HCT116 (cell line): ENCODE data around the gene RNF25. TPM values are rescaled to one million over a fixed set of nuclear protein-coding genes. Genes with fewer than 3 reads are reported as not detected.

ENCODE experiments used
- ATAC-seq: fragments of 200-7000 bp; cut with Tn5 transposase; 2 replicates; pipeline ENCODE4 v1.9.1; 2020; ENCODE audit warnings: mild to moderate bottlenecking, moderate library complexity
- BruUV-seq: library from RNA; stranded (reverse); fragments of 400-500 nt; replicated peaks from 2 replicates; lab custom pipeline; 2021; lab: Mats Ljungman, UMichigan
- CTCF ChIA-PET: fragments of 300-600 bp; sonication (Branson Sonifier 250); formaldehyde crosslinking; loops from one replicate; lab custom pipeline; 2021; ENCODE audit warnings: antibody characterized with exemption; lab: Charles Lee
- POLR2A ChIA-PET: fragments of 300-600, 350-600 bp; sonication (Branson Sonifier 250); formaldehyde crosslinking; loops from one replicate; lab custom pipeline; 2021; ENCODE audit warnings: antibody characterized with exemption; lab: Charles Lee
- RAD21 ChIA-PET, 2 experiments: fragments of 300-600 bp; sonication (Branson Sonifier 250); formaldehyde crosslinking; loops; one replicate each; lab custom pipeline; 2023; ENCODE audit warnings: low total read pairs in 2 of 2; ENCODE audit not compliant: uncharacterized antibody in 2 of 2, unreplicated experiment in 2 of 2, low non-redundant PET in 1 of 2; lab: Charles Lee
- DNase-seq: peaks from one replicate; pipeline ENCODE4 v3.0.0-alpha.2; 2010; ENCODE audit warnings: low read depth, low spot score
- H2AFZ ChIP-seq: fragments of 200-600 bp; shearing (Covaris generic), sonication (generic); 2 replicates; pipeline ENCODE4 v1.6.1; 2017; ENCODE audit warnings: low read depth, mixed run types, mixed read lengths, antibody characterized with exemption, low read length; ENCODE audit not compliant: poor library complexity, severe bottlenecking
- H3K27ac ChIP-seq: 2 replicates; pipeline ENCODE4 v1.5.1; 2012; ENCODE audit warnings: low read depth, low read length
- H3K27me3 ChIP-seq: fragments of 200-600 bp; sonication (generic); 2 replicates; pipeline ENCODE4 v1.6.1; 2016; ENCODE audit warnings: mixed run types, low read length, mixed read lengths; ENCODE audit not compliant: insufficient read depth
- H3K36me3 ChIP-seq, 2 experiments: fragments of 200-500 bp in 1 of 2; fragments of 200-600 bp in 1 of 2; sonication (Bioruptor generic) in 1 of 2; sonication (generic) in 1 of 2; 2 replicates each; pipeline versions ENCODE4 v1.5.1 to v1.6.1; 2014 to 2016; ENCODE audit warnings: low read length in 2 of 2, inconsistent platforms in 1 of 2, mixed read lengths in 1 of 2, mixed run types in 1 of 2; ENCODE audit not compliant: insufficient read depth in 2 of 2, control insufficient read depth in 1 of 2
- H3K4me1 ChIP-seq, 2 experiments: fragments of 200-600 bp in 1 of 2; sonication (generic) in 1 of 2; 2 replicates each; pipeline versions ENCODE4 v1.5.1 to v1.6.1; 2012 to 2017; ENCODE audit warnings: low read length in 2 of 2, inconsistent platforms in 1 of 2, mild to moderate bottlenecking in 1 of 2, mixed read lengths in 1 of 2, mixed run types in 1 of 2, moderate library complexity in 1 of 2; ENCODE audit not compliant: insufficient read depth in 2 of 2, control insufficient read depth in 1 of 2
- H3K4me2 ChIP-seq: fragments of 200-600 bp; sonication (generic); 2 replicates; pipeline ENCODE4 v1.6.1; 2017; ENCODE audit warnings: mixed run types, low read length, mixed read lengths
- H3K4me3 ChIP-seq, 2 experiments: fragments of 200-600 bp in 1 of 2; sonication (generic) in 1 of 2; replicated peaks in 1 of 2; 2 replicates each; pipeline ENCODE4 v1.5.1; 2011 to 2016; ENCODE audit warnings: low read length in 2 of 2, control low read depth in 1 of 2, low read depth in 1 of 2, mild to moderate bottlenecking in 1 of 2, mixed read lengths in 1 of 2, mixed run types in 1 of 2
- H3K79me2 ChIP-seq: fragments of 200-600 bp; sonication (generic); 2 replicates; pipeline ENCODE4 v1.6.1; 2017; ENCODE audit warnings: mild to moderate bottlenecking, mixed run types, low read length, moderate library complexity, mixed read lengths; ENCODE audit not compliant: insufficient read depth
- H3K9ac ChIP-seq: fragments of 200-600 bp; sonication (generic); 2 replicates; pipeline ENCODE4 v1.6.1; 2016; ENCODE audit warnings: low read length, mixed read lengths
- H3K9me2 ChIP-seq: fragments of 200-600 bp; sonication (generic), shearing (Covaris generic); 2 replicates; pipeline ENCODE4 v1.6.1; 2017; ENCODE audit warnings: mixed run types, mild to moderate bottlenecking, moderate library complexity; ENCODE audit not compliant: insufficient read depth
- H3K9me3 ChIP-seq, 2 experiments: fragments of 200-500 bp in 1 of 2; fragments of 200-600 bp in 1 of 2; sonication (Bioruptor generic) in 1 of 2; sonication (generic) in 1 of 2; 2 replicates each; pipeline ENCODE4 v1.6.1; 2014 to 2017; ENCODE audit warnings: low read length in 2 of 2, mixed read lengths in 2 of 2, inconsistent platforms in 1 of 2, low read depth in 1 of 2, mild to moderate bottlenecking in 1 of 2, mixed run types in 1 of 2, moderate library complexity in 1 of 2; ENCODE audit not compliant: control insufficient read depth in 1 of 2, insufficient read depth in 1 of 2
- H4K20me1 ChIP-seq: fragments of 200-600 bp; sonication (generic), shearing (Covaris generic); 2 replicates; pipeline ENCODE4 v1.6.1; 2017; ENCODE audit warnings: mixed run types, mild to moderate bottlenecking, moderate library complexity; ENCODE audit not compliant: insufficient read depth
- CBX3 ChIP-seq: IDR thresholded peaks from 2 replicates; pipeline ENCODE4 v1.6.1; 2012; ENCODE audit warnings: low read depth
- CEBPB ChIP-seq: IDR thresholded peaks from 2 replicates; pipeline ENCODE4 v1.6.1; 2012; ENCODE audit warnings: low read depth
- CTCF ChIP-seq, 3 experiments: fragments of 200-600 bp in 1 of 3; sonication (generic) in 1 of 3; IDR thresholded peaks in 2 of 3; conservative IDR thresholded peaks in 1 of 3; 2 replicates each; pipeline ENCODE4 v1.5.1; 2012 to 2017; ENCODE audit warnings: low read depth in 2 of 3, low read length in 2 of 3, antibody characterized with exemption in 1 of 3, borderline replicate concordance in 1 of 3, control low read depth in 1 of 3, mild to moderate bottlenecking in 1 of 3, mixed read lengths in 1 of 3, mixed run types in 1 of 3, moderate library complexity in 1 of 3; ENCODE audit not compliant: insufficient read depth in 1 of 3
- EGR1 ChIP-seq: IDR thresholded peaks from 2 replicates; pipeline ENCODE4 v1.6.1; 2012; ENCODE audit warnings: low read depth
- EZH2phosphoT487 ChIP-seq: fragments of 200-600 bp; IDR thresholded peaks from 2 replicates; pipeline ENCODE4 v1.6.1; 2018; ENCODE audit warnings: antibody characterized with exemption, borderline replicate concordance
- JUND ChIP-seq: IDR thresholded peaks from 2 replicates; pipeline ENCODE4 v1.6.1; 2012
- POLR2A ChIP-seq: IDR thresholded peaks from 2 replicates; pipeline ENCODE4 v1.7.0; 2011; ENCODE audit warnings: borderline replicate concordance; ENCODE audit not compliant: insufficient read depth, insufficient read length; ENCODE audit errors: extremely low read depth
- RAD21 ChIP-seq: IDR thresholded peaks from 2 replicates; pipeline ENCODE4 v1.6.1; 2012; ENCODE audit warnings: low read depth, mild to moderate bottlenecking
- SP1 ChIP-seq: IDR thresholded peaks from 2 replicates; pipeline ENCODE4 v1.6.1; 2012; ENCODE audit warnings: low read depth
- SRF ChIP-seq: IDR thresholded peaks from 2 replicates; pipeline ENCODE4 v1.6.1; 2012; ENCODE audit warnings: low read depth
- TCF7L2 ChIP-seq: IDR thresholded peaks from 2 replicates; pipeline ENCODE4 v1.7.0; 2011; ENCODE audit warnings: borderline replicate concordance, inconsistent platforms; ENCODE audit not compliant: insufficient read depth, insufficient read length; ENCODE audit errors: extremely low read depth
- YY1 ChIP-seq: IDR thresholded peaks from 2 replicates; pipeline ENCODE4 v1.6.1; 2011; ENCODE audit warnings: low read length, low read depth, moderate library complexity, mild to moderate bottlenecking; ENCODE audit not compliant: insufficient replicate concordance; ENCODE audit errors: extremely low read depth
- ZNF274 ChIP-seq: fragments of 200-500 bp; sonication (Bioruptor generic); IDR thresholded peaks from 2 replicates; pipeline ENCODE4 v1.6.1; 2014; ENCODE audit warnings: mild to moderate bottlenecking, low read depth, low read length, inconsistent platforms
- intact Hi-C: fragments of 100-400 bp; cut with micrococcal nuclease; formaldehyde crosslinking; loops from 2 replicates; pipeline ENCODE4 v1.10.0; 2022
- total RNA-seq: library from RNA; stranded (reverse); gene quantifications from one replicate; pipeline ENCODE4 v1.2.1, GENCODE V29; 2021; ENCODE audit not compliant: unreplicated experiment
- TF ChIP-seq, protein P1 (sequence below): IDR thresholded peaks from 2 replicates; pipeline ENCODE4 v1.6.1; 2011; ENCODE audit warnings: mild to moderate bottlenecking, low read length, moderate library complexity; ENCODE audit not compliant: insufficient replicate concordance; ENCODE audit errors: extremely low read depth
- TF ChIP-seq, protein P2 (sequence below): IDR thresholded peaks from 2 replicates; pipeline ENCODE4 v1.6.1; 2012

Gene RNF25
- total RNA-seq, 1 experiment from 2014 or later, result 23.4 TPM

DNA sequence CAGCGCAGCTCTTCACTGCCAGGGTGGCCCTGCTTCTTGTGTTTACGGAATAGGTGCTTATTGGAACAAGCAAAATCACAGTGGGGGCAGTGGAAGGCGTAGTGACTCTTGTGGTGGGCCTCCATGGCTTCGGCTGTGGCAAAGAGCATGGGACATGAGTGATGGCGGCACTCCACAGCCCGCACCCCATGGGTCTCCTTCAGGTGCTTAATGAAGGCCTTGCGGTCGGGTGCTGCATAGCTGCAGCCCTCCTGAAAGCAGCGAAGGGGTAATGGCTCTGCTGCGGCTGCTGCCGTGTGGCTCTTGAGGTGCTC is 23.1 kb downstream of the RNF25 start:
- no TSS peak for BruUV-seq
- no peaks in the 10 kb centered on the region for H3K27me3 ChIP-seq
- no peaks in the 10 kb centered on the region for H3K9me3 ChIP-seq
- intact Hi-C loops, result loop anchor here (1.0 kb wide), 3 partner anchors 242 to 376 kb away; partner anchors contain the start of gene TMBIM1
- H3K4me3 ChIP-seq, result no peak overlapping the region
- RAD21 ChIA-PET, result no interaction called here
- no peak overlapping the region for H2AFZ ChIP-seq
- no peak overlapping the region for H3K27ac ChIP-seq
- POLR2A ChIA-PET, result no interaction called here
- no peaks in the 10 kb centered on the region; the same call in 1 of the 2 replicates for H4K20me1 ChIP-seq
- peaks cover 52 to 67% of the 10 kb centered on the region in 2 experiments for H3K36me3 ChIP-seq
- no peak overlapping the region for H3K4me2 ChIP-seq
- TF ChIP-seq, protein P1, sequence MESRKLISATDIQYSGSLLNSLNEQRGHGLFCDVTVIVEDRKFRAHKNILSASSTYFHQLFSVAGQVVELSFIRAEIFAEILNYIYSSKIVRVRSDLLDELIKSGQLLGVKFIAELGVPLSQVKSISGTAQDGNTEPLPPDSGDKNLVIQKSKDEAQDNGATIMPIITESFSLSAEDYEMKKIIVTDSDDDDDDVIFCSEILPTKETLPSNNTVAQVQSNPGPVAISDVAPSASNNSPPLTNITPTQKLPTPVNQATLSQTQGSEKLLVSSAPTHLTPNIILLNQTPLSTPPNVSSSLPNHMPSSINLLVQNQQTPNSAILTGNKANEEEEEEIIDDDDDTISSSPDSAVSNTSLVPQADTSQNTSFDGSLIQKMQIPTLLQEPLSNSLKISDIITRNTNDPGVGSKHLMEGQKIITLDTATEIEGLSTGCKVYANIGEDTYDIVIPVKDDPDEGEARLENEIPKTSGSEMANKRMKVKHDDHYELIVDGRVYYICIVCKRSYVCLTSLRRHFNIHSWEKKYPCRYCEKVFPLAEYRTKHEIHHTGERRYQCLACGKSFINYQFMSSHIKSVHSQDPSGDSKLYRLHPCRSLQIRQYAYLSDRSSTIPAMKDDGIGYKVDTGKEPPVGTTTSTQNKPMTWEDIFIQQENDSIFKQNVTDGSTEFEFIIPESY, result no peak
- TF ChIP-seq RAD21 (no peak), JUND (no peak), ZNF274 (no peak)
- TF ChIP-seq, all 23 proteins: peak for 0
- H3K9me2 ChIP-seq, result no peaks in the 10 kb centered on the region
- DNase-seq (no peak), ATAC-seq (peak; percentile 30)
- H3K4me1 ChIP-seq, result no peaks in the 10 kb centered on the region
- no peak overlapping the region for H3K9ac ChIP-seq
- CTCF ChIA-PET, result interaction anchor here (1.3 to 3.5 kb wide), 4 partner anchors 10 to 379 kb away, joined by 3 to 18 read pairs (median 4); partner anchors contain the start of genes AAMP, BCS1L, PNKD and ZNF142
- peaks cover 31% of the 10 kb centered on the region; the same call in 1 of the 2 replicates for H3K79me2 ChIP-seq

- BruUV-seq, result no TSS peak
- Histone ChIP-seq H3K4me3 (no peak overlapping the region), H3K4me2 (no peak overlapping the region), H3K9me2 (no peaks in the 10 kb centered on the region), H3K9ac (no peak overlapping the region), H3K9me3 (no peaks in the 10 kb centered on the region), H3K4me1 (no peaks in the 10 kb centered on the region), H3K27ac (no peak overlapping the region), H3K79me2 (peaks cover 28% of the 10 kb centered on the region; the same call in 1 of the 2 replicates), H3K27me3 (no peaks in the 10 kb centered on the region), H2AFZ (no peak overlapping the region), H3K36me3 (peaks cover 51 to 63% of the 10 kb centered on the region in 2 experiments), H4K20me1 (no peaks in the 10 kb centered on the region; the same call in 1 of the 2 replicates)
- RAD21 ChIA-PET, result no interaction called here
- CTCF ChIA-PET, result interaction anchor here (1.3 to 3.5 kb wide), 4 partner anchors 10 to 378 kb away, joined by 3 to 18 read pairs (median 4); partner anchors contain the start of genes AAMP, BCS1L, PNKD and ZNF142
- intact Hi-C loops, result loop anchor here (1.0 kb wide), 3 partner anchors 242 to 376 kb away; partner anchors contain the start of gene TMBIM1
- ATAC-seq (peak; percentile 89), DNase-seq (peak; percentile 32)
- POLR2A ChIA-PET, result no interaction called here
- TF ChIP-seq YY1 (no peak), RAD21 (peak; percentile 87), CBX3 (no peak), CEBPB (no peak), SRF (no peak), POLR2A (no peak), EZH2phosphoT487 (no peak), EGR1 (no peak), ZNF274 (no peak), CTCF (IDR thresholded peaks at IDR 0.05 in 2 of 3, conservative IDR thresholded peaks at IDR 0.05 in 1 of 3; ENCODE audit: borderline replicate concordance in 1 of 3, insufficient read depth in 1 of 3, low read depth in 2 of 3, low read length in 2 of 3) (peak; percentile 82 to 89 (median 89)), SP1 (no peak), TCF7L2 (no peak), JUND (no peak)
- TF ChIP-seq, protein P2, sequence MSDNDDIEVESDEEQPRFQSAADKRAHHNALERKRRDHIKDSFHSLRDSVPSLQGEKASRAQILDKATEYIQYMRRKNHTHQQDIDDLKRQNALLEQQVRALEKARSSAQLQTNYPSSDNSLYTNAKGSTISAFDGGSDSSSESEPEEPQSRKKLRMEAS, result no peak; the same call in 1 of the 2 replicates
Measured at GRCh38 chr2:218648088-218648786, 23.6 kb downstream of the RNF25 start.
